Islet of Langerhans (tissue), 1 donor: Measurements from ENCODE around the gene CACNA1B.
"Not testable (repeated sequence)": the region's sequence is repeated elsewhere in the genome, so short reads cannot be mapped to it uniquely, and the experiment has no call there.

Source experiments
- FAIRE-seq: peaks from one replicate; lab custom pipeline; 2011; peaks lifted over from hg19 to GRCh38; lab: Jason Lieb, UNC

The CACNA1B gene

GRCh38 chr9:138099803-138100598 lies 222.4 kb downstream of the CACNA1B start:
- no peak for FAIRE-seq

- no peak for FAIRE-seq
Observed at GRCh38 chr9:138100711-138101350, 223.2 kb downstream of the CACNA1B start.

GRCh38 chr9:138101444-138102234 lies 224.1 kb downstream of the CACNA1B start:
- no peak for FAIRE-seq

- FAIRE-seq = no peak
Observed at GRCh38 chr9:138102246-138103051, 224.9 kb downstream of the CACNA1B start.

- FAIRE-seq = no peak
Observed at GRCh38 chr9:138103111-138103848, 225.7 kb downstream of the CACNA1B start.

GRCh38 chr9:138103849-138104206 lies 226.2 kb downstream of the CACNA1B start:
- no peak for FAIRE-seq

GRCh38 chr9:138104251-138105122 lies 226.9 kb downstream of the CACNA1B start:
- FAIRE-seq = no peak

- no peak for FAIRE-seq
Observed at GRCh38 chr9:138105123-138105415, 227.5 kb downstream of the CACNA1B start.

GRCh38 chr9:138105561-138106505 lies 228.3 kb downstream of the CACNA1B start:
- no peak for FAIRE-seq

- FAIRE-seq = not testable (repeated sequence)
Observed at GRCh38 chr9:138107039-138107438, 229.5 kb downstream of the CACNA1B start.

- no peak for FAIRE-seq
Observed at GRCh38 chr9:138111607-138112006, 234.0 kb downstream of the CACNA1B start.

- no peak for FAIRE-seq
Observed at GRCh38 chr9:138112090-138112748, 234.6 kb downstream of the CACNA1B start.

- no peak for FAIRE-seq
Observed at GRCh38 chr9:138112791-138113600, 235.4 kb downstream of the CACNA1B start.

- not testable (repeated sequence) for FAIRE-seq
Observed at GRCh38 chr9:138113701-138114325, 236.2 kb downstream of the CACNA1B start.

- no peak for FAIRE-seq
Observed at GRCh38 chr9:138114501-138115245, 237.1 kb downstream of the CACNA1B start.

- no peak for FAIRE-seq
Observed at GRCh38 chr9:138115506-138115905, 237.9 kb downstream of the CACNA1B start.

GRCh38 chr9:138116521-138116920 lies 238.9 kb downstream of the CACNA1B start:
- FAIRE-seq = no peak
